ENCODE measurements around the gene AADACL2.
"Not testable (repeated sequence)": the region's sequence is repeated elsewhere in the genome, so short reads cannot be mapped to it uniquely, and the experiment has no call there.

AADACL2 gene

DNA sequence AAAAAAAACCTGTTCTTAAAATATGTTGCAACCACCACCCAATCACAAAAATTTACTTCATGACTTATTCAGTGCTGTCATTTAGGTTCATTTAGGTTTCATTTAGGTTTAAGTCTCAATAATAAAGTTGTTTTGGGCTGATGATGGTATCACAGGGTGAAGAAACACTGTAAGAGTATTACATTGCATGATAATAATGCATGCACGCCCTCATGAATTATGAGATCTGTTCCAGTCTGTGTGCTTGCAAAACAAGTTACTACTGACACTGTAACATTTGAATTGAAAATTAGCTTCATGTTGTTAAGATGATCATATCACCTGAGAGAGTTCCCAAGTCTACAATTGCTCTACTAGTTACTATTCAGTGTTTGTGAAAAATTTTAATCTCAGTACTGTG is at the start of gene AADACL2:
AADACL2 (plus strand) TSS at position 315 of the 400 bp plus-strand sequence. CDS start 109 bp downstream, outside the sequence.
- DNase-seq = no peak

DNA sequence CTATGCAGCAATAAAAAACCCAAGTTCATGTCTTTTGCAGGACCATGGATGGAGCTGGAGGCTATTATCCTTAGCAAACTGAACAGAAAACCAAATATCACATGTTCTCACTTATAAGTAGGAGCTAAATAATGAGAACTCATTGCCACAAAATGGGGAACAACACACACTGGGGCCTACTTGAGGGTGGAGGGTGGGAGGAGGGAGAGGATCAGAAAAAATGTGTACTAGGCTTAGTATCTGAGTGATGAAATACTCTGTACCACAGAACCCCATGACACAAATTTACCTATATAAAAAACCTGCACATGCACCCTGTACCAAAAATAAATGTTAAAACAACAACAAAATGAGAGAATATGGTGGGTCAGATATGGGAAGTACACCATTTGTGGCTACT is 49.6 kb upstream of the AADACL2 start:
- no peak for DNase-seq

- DNase-seq = no peak
These were observed 47.5 kb upstream of the AADACL2 start for GRCh38 chr3:151686257-151686656.

DNA sequence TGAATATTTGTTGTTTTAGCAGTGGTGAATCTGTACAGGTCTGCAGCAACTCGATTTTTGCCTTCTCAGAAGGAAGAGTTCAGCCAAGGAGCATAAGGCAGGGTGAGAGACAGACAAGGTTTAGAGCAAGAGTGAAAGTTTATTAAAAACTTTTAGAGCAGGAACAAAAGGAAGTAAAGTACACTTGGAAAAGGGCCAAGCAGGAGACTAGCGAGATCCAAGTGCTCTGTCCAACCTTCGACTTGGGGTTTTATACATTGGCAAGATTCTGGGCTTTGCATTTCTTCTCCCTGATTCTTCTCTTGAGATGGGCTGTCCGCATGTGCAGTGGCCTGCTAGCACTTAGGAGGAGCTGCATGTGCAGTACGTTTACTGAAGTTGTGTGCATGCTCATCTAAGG is 46.7 kb upstream of the AADACL2 start:
- no peak for DNase-seq

DNA sequence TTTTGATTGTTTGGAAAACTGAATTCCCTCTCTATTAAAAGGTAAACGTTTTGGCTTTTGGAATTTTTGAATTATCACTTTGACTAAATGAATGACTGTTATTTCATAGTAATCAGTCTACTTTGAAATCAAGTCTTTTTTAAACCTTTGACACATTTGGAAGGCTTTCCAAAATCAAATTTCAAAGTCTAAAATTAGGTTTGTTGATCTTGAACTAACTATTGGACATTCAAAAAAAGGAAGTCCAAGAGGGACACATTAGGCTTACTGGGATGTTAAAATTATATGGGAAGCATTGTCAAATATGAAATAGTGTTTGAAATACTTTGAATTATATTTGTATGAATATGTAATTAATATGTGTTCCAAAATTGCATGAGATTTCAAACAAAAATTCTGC is 45.2 kb upstream of the AADACL2 start:
- DNase-seq = no peak

DNA sequence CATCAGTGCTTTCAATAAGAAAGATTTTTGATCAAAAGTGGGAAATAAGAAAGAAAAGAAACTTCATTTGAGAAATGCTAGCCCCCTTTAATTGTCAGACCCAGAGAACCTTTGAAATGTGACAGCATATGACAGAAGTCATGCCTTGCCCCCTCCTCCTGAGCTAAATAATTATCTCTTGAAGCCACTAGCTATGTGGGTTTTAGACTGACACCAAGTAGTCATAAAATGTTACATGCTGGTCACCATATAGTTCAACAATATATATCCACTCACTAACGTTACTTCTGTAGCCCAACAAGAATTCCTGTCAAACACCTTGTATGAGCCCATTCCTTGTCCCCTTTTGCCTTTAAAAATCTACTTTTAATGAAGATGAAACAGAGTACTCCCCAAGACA is 43.1 kb upstream of the AADACL2 start:
- DNase-seq = no peak

DNA sequence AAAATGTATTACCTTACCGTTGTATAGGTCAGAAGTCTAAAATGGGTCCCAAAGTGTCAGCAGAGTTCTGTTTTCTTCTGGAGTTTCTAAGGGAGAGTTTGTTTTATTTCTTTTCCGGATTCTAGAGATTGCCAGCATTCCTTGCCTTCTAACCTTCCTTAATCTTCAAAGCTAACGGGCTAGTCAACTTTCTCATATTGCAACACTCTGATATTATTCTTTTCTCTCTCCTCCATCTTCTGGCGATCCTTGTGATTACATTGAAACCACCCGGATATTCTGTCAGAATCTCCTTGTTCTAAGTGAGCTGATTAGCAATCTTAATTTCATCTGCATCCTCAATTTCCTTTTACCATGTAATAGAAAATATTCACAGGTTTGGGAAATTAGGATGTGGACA is 36.2 kb upstream of the AADACL2 start:
- no peak for DNase-seq

DNA sequence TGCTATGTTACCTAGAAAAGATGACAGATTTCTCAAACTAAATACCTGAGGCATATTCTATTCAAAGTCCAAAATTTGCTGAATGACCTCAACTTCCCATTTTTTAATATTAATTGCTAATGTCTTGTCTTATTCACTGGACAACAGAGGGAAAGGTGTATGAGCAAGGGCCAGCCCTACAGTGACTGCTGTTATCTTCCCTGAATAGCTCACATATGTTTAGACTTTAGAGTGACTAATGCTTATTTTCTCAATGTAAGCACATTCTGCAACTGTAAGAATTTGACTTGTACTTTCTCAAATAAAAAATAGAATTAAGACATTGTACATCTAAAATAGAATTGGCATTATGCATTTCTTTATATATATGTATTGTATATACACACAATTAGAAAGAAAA is 26.5 kb upstream of the AADACL2 start:
- no peak for DNase-seq

DNA sequence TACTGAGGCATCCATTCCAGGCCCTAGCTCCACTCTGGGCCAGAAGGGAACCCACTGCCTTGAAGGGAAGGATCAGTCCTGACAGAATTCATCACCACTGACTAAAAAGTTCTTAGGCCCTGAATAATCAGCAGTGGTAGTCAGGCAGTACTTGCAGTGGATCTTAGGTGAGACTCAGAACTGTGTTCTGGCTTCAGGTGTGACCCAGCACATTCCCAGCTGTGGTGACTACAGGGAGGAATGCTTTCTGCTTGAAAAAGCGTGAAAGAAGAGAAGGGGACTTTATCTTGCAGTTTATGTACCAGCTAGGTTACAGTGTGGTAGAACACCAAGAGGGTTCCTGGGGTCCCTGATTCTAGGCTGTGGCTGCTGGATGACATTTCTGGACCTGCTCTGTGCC is 24.9 kb upstream of the AADACL2 start:
- no peak for DNase-seq

DNA sequence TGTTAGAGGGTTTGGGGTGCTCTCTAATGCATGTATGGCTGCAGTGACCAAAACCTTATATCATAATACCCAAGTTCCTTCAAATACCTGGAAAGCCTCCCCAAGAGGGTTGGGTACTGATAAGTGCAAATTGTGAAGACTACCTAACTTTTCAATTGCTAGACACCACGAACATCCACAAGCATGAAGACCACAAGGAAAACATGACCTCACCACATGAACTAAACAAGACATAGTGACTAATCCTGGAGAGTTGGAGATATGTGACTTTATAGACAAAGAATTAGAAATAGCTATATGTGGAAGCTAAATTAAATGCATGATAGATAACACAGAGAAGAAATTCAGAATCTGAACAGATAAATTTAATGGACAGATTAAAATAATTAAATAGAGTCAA is 23.9 kb upstream of the AADACL2 start:
- no peak for DNase-seq

- no peak for DNase-seq
These were observed 12.4 kb upstream of the AADACL2 start for GRCh38 chr3:151721294-151721693.

DNA sequence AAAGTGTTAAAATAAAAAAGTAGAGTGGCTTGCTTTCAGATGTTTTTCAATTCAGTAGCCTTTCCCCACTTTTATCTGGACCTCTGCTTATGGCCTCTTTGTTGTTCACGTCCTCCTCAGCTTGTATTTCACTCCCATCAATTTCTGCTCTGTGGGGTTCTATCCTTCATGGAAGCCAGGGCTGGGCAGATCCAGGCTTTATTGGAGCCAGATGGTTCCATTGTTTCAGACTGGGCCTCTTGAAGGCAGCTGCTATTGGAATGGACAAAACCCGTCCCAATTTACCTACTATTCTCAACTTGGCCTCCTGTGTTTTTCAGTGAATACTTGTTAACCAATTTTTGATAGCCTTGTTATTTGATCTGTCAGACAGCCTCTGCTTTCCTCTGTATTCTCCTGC is 10.9 kb upstream of the AADACL2 start:
- DNase-seq = no peak

- no peak for DNase-seq
These were observed 8.9 kb upstream of the AADACL2 start for GRCh38 chr3:151724576-151725562.

GRCh38 chr3:151726016-151726415 is 7.7 kb upstream of the AADACL2 start:
- DNase-seq = no peak

GRCh38 chr3:151732861-151733260 is 866 bp upstream of the AADACL2 start:
- no peak for DNase-seq

GRCh38 chr3:151740581-151740980 is 6.9 kb downstream of the AADACL2 start:
- DNase-seq = no peak

DNA sequence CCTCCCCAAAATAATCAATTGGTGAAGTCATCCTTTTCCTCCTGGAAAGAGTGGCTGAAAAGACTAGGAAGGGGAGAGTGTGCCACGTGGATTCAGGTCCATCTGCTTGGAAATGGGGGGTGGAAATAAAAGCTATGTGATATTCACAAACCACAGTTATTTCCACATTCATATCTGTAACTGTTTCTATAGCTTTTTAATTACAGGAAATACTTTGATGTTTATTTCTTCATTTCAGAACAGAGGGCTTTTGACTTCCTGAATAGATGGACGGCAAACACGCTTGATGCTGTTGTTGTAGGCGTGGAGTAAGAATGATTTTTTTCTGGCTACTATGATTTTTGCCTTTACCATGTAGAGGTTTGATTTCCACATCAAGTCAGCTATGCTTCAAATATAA is 10.1 kb downstream of the AADACL2 start:
- DNase-seq = no peak

DNA sequence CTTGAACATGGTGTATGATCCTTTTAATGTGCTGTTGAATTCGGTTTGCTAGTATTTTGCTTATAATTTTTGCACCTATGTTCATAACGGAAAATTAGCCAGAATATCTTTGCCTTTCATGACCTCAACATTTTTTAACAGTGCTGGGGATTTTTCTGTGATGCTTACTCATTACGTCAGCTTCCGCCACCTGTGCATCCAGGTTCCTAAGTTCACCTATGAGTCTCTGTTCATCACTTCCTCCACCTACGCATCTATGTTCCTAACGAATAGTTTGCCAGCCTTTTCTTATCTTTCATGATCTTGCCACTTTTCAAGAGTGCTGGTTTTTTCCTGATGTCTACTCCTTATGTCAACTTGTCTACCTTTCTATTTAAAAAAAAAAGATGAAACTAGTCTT is 16.5 kb downstream of the AADACL2 start:
- no peak for DNase-seq

GRCh38 chr3:151750678-151751077 is 17.0 kb downstream of the AADACL2 start:
- DNase-seq = no peak

DNA sequence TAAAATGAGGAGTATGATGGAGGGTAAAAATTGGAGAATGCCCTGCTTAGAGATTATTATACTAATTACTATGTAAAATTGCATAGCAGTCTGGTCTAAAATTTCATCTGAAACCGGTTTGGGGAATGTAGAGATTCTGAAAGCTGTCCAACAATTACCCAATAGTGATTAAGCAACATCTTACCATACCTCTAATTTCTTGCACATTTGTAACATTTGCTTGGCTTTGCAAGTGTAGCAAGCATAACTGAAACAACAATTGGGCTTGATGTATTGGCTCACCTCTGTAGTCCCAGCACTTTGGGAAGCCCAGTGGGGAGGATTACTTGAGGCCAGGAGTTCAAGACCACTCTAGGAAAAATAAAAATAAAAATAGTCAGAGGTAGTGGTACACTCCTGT is 17.4 kb downstream of the AADACL2 start:
- DNase-seq = no peak

GRCh38 chr3:151753846-151754245 is 20.1 kb downstream of the AADACL2 start:
- DNase-seq = no peak

DNA sequence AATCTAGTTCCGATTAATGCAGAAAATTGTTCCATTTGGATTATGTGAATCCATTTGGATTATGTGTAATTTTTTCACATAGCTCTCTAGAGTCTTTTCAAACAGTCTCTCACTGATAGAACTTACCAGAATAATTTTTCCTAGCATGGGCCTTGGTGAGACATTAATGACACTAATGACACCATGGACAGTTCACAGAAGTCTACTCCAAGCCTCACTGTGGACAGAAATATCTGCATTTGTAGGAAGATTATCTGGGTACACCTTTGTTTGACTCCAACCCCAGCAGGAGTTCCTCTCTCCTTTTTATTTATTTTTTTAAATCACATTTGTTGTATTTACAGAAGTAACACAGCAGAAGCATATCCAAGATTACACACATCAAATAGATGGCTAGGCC is 27.9 kb downstream of the AADACL2 start:
- no peak for DNase-seq

- not testable (repeated sequence) for DNase-seq
These were observed 31.0 kb downstream of the AADACL2 start for GRCh38 chr3:151764699-151765098.

DNA sequence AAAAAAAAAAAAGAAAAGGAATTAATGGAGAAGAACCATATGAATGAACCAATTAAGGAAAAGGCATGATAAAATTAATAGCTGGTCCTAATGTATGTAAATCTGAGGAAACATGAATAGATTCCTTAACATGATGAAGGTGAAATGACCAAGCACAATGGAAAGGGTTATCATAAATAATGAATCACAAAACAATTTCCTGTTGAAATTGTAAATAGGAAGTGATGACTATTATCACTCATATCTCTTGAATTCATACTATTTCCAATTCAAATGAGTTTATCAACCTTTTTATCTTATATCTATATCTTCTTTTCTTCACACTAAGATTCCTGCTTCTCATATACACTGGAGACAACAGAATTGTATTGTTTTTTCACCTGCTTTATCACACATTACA is 32.0 kb downstream of the AADACL2 start:
- DNase-seq = no peak

- DNase-seq = no peak
These were observed 32.7 kb downstream of the AADACL2 start for GRCh38 chr3:151766454-151766853.
